HL-60/S4 treated with retinoic acid at 250 ng/mL for 4 days and 3 days (cell line): Measurements from ENCODE around the gene ARHGAP25.

Experiments
- in situ Hi-C: fragments of 300-500 bp; cut with MboI; formaldehyde crosslinking; loops from 2 replicates; pipeline ENCODE4 v1.7.0; 2022; ENCODE audit warnings: low sequenced_read_pairs

ARHGAP25 gene

DNA sequence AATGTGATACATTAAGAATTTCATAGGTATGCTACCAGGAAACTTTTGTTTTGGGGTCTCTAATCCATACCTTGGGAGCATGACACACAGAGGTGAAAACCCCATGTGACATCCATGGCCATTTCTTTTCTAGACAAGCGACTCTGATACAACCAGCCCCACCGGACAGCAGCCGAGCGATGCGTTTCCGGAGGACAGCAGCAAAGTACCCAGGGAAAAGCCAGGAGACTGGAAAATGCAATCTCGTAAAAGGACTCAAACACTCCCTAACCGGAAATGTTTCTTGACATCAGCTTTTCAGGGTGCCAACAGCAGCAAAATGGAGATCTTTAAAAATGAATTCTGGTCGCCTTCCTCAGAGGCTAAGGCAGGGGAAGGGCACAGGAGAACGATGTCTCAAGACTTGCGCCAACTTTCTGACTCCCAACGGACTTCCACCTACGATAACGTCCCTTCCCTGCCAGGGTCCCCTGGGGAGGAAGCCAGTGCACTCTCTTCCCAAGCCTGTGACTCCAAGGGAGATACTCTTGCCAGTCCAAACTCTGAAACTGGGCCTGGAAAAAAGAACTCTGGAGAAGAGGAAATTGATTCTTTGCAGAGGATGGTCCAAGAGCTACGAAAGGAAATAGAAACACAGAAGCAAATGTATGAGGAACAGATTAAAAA, 87.7 kb downstream of the ARHGAP25 start:
- in situ Hi-C loops = no loop called here

DNA sequence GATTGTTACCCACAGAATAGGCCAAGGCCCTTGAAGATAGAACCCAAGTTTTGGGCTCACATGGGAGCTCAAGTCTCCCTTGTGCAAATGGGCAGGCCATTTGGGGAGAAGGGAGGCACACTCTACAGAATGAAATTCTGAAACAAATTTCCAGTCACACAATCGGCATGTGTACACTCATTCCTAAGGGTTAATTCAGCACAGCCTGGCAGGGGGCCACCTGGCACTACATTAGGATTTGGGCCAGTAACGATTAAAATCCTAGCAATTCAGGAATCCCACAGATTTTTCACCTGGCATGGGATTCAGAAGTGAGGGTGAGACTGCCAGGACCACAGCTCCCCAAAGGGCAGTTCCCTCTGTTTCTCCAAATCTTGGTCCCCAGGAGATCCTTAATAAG, 90.2 kb downstream of the ARHGAP25 start:
- in situ Hi-C loops = no loop called here

DNA sequence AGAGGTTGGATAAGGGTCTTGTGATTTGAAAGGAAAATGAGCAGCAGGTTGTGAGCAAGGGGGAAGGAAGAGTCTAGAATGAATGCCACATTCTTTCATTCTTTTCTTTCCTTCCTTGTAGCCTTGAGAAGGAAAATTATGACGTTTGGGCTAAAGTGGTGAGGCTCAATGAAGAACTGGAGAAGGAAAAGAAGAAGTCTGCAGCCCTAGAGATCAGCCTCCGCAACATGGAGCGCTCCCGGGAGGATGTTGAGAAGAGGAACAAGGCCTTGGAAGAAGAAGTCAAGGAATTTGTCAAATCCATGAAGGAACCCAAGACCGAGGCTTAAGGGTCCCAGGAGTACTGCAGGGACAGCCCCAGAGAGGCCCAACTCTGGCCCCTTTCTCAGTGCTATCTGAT, 91.3 kb downstream of the ARHGAP25 start:
- in situ Hi-C loops = no loop called here

DNA sequence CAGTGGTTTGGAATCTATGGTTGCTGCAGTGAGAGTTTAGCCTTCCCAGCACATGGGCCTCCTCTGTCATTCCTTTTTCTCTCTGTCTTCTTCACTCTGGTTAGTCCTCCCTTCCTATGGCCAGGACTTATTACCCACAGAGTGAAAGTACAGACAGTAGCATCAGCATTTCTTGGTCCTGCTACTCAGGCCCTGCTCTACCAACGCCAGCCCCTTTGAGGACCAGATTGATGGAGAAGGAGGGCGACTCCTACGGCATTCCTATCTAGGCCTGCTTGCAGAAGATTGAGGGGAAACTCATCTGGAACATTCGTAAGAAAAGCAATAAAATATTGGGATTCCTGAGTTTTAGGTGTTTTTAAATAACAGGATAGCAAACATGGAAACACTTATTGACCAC, 93.1 kb downstream of the ARHGAP25 start:
- in situ Hi-C loops = no loop called here

DNA sequence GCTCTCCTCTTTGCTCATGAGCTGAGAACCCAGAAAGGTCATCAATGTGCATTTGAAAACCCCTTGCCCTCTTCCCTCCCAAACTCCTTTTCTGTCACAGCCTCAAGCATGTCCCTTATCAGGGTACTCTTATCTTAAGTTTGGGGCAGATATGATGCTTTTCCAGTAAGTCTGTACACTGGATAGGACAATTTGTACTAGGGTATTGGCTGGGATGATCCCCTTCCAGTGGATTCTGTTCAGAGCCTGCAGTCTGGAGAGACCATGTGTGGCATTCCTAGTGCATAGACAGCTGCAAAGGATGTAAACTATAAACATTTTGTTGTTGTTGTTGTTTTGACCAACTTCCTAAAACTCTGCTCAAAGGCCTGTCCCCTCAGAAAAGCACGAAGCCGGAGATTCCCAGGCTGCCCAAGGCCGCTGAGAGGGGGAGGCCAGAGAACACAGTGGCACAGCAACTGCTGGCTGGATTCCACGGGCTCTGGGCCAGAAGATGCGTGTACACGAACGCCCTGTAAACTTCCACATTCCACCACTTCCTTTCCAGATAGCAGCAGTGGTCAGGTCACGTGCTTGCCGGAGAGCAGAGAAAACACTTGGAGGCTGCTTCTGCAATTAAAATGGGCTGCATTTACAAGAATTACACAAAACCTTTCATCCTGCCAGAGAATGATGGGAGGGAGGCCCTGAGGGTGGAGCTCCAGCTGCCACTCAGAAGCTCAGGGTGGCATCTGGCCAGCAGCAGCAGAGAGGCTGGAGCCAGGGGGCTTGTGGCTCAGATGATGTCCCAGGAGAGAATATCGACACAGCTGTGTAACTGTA, 94.5 kb downstream of the ARHGAP25 start:
- in situ Hi-C loops = no loop called here

DNA sequence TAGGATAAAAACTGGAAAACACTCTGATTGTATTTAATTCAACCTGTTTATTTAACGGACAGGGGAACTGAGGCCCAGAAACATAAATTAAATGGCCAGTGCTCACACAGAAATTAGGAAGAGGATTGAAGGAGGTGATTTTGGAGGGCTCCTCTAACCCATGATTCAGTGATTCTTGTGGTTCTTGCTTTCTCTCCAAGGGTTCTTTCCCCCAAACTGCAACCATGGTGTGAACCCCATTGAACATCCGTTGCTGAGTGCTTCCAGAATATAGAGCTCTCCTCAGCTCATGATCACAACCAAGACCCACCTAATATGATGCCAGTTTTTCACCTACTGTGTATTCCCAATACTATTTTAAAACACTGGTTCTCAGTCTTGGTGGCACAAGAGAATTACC, 95.1 kb downstream of the ARHGAP25 start:
- in situ Hi-C loops = no loop called here

DNA sequence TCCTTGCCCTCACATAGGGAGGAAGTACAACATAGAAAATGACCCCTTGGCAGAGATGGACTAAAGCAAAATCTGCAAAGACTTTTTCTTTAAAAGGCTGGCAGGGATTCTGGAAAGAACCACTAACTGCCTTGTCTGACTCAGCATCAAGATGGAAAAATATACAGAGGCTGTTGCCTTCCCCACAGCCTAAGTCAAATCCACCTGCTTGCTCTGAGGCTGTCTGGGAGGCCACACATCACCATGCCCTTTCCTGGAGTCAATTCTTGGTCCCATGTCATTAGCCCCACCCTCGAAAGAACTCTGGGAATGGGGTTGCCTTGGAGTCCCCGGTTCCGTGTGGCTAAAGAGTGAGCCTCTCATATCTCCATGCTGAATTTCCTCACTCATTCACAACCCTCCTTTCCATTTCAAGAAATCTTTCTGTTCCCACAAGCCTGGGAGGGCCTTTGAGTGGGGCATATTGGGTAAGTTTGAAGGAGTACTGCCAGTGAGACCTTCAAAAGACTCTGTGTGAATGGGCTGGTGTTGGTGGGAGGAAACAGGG, 97.1 kb downstream of the ARHGAP25 start:
- in situ Hi-C loops = no loop called here

DNA sequence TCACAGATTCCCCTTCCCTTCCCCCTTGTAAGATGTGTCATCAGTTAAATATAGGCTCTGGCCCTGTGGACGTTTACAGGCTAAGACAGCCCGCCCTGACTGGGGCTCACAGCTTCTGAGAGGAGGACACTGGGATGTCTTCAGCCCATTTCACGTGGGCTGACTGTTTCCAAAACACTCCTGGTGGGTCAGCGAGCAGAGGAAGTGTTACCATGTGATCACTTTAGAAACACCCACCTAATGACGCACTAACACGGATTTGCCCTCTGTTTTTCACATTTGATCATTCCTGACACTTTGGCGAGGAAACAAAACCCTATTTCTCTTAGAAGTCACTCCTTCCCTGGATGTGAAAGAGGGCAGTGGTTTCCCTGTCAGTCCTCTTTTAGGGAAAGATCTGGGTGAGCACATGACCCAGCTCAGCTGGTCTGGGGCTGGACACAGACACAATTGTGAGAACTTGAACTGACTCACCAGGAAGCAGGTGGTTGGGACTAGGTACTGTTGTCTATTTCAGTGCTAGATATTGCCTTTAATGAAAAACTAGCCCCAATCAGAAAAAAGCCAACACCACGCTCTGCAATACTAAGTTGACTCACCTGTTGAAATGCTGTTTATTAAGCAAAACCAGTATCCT, 97.7 kb downstream of the ARHGAP25 start:
- in situ Hi-C loops = no loop called here

DNA sequence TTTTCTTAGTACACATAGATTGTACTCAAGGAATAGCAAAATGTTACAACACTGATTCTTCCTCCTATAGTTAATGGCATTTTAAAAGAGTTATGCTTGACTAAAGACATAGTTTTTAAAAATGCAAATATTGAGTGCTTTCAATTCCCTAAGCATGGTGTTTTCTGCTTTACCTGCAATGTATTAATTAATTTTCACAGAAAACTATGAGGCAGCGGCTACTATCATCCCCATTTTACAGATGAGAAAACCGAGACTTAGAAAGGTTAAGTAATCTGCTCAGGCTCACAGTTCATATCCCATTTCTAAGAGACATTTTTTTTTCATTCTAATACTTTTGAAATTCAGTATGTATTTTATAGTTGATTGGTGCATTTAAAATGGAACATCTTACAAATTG, 98.6 kb downstream of the ARHGAP25 start:
- in situ Hi-C loops = no loop called here

DNA sequence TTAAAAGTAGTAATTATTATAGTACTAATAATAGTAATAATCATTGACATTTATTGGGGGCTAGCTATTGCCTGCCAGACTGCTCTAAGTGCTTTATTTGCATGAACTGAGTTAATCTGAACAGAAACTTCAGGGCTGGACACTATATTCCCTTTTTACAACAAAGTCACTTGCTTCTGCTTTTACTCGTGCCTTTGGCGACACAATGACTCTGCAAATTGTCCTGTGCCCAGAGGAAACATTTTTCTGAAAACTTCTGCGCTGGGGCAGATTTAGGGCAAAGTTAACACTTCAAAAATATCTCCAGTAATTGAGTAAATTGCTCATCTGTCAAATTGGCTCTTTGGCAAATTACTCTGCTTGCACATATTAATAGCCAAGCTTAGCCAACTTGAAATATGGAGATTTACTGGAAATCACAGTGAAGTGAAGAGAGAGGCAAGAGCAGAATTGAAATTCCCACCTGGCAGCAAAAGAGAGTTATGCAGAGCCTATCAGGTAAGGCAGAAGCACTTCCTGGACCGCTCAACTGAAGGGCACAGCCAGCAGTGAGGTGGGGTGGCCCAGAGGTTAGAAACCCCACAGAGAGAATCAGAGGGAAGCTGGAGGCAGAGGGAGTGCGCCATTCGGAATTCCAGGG, 100.2 kb downstream of the ARHGAP25 start:
- in situ Hi-C loops = no loop called here

DNA sequence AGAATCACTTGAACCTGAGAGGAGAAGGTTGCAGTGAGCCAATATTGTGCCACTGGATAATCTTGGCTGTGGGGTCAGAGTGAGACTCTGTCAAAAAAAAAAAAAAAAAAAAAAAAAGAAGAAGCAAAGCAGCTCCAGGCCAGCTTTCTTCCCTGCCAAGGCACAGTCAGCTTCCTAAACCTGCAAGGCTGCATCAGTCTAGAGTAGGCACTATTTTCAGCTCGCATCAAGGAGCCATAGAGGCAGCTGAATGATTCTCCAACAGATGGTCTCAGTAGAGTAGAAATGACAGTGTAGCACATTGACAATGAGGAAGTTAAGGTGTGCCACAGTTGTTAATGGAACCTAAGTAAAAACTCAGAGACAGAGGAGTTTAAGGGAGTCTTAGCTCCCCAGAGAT, 101.0 kb downstream of the ARHGAP25 start:
- in situ Hi-C loops = no loop called here

DNA sequence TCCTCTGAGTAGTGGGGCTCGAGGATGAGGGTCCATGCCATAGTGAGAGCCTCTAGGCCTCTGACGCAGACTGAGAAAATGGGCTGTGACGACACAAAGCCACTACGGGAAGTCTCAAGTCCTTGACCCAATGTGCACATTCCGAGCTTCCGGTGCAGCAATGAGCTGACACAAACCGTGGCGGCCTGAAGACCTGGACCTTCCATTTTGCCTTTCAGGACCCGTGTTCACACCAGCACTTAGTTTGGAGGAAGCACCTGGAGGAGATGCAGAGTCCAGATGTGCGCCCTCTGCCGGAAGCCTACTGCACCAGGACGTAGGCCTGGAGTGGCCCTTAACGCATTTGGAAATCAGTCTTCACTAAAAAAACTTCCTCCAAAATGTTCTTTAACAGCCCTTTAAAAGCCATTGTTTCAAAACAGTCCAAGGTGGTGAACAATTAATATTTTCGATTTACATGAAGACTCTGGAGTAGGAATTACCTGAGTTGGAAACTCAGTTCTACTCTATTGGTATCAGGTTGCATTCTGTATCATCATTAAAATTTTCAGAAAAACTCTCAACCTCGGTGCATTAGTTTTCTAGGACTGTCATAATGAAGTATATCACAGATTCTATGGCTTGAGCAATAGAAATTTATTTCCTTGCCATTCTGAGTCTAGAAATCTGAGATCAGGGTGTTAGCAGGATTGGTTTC, 102.7 kb downstream of the ARHGAP25 start:
- in situ Hi-C loops = no loop called here

DNA sequence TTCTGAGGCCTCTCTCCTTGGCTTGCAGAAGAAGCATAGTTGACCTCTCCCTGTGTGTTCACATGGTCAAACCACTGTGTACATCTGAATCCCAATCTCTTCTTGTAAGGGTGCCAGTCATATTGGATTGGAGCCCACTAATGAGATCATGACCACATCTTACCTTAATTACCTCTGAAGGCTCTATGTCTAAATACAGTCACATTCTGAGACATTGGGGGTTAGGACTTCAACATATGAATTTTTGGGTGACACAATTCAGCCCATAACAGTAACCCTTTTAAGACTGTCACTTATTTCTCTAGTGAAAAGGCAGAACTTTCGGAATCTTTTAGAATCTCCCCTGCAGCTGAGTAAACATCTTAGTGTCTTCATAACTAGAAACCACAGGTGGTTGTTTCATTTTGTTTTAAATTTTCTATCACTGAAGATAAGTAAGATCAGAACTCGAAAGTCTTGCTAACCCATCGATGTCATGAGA, 103.3 kb downstream of the ARHGAP25 start:
- in situ Hi-C loops = no loop called here

DNA sequence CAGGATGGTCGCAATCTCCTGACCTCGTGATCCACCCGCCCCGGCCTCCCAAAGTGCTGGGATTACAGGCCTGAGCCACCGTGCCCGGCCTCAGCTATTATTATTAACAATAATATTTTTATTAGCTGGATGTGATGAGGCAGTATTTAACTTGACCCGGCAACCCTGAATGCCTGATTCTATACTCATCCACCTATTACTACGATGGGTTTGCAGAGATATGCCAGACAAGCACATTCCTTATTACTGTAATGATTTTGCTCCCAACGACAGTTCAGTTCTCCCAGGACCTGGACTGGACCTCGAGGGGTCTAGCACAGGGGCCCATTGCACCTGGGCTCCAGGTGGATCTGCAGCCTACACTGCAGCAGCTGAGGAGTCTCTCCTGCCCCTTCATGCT, 104.0 kb downstream of the ARHGAP25 start:
- in situ Hi-C loops = no loop called here

DNA sequence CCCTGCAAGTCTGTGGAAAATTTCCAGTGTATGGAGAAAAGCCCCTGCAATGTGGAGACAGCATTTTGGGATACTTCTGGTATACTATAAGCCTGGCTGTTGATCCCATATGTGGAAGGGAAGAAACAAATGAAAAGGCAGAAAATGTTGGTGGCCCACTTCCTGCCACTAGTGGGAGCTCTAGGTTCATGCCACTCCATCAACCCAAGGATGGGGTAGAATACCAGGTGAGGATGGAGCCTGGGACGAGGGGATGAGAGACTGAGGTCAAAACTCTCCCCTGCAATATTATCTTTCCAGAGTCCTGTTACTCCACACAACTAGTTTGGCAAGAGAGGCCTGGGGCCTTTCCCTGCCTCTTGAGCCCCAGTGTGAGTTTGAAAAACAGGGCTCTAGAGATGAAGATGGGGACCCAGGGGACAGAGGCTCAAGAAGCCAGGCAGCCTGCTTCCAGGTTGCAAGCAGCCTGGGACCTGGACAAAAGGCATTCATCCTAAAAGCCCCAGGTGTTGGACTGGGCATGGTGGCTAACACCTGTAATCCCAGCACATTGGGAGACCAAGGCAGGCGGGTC, 104.7 kb downstream of the ARHGAP25 start:
- in situ Hi-C loops = no loop called here

DNA sequence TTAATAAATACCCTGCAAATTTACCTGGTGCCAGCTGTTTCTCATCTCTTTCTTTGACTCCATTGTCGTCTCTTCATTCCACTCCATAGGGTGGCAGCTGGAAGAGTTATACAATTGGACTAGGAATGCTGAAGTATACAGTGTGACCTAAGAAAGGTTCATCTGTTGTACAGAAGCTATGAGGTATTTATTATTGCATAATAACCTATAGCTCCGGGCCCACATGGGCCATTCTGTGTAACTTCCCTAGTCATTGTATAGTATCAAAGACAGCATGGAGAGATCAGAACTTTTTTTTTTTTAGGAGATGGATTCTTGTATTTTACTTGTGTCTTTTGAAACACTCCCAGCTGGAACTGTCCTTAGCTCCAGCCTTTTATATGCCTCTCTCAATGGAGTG, 110.4 kb downstream of the ARHGAP25 start:
- in situ Hi-C loops = no loop called here

DNA sequence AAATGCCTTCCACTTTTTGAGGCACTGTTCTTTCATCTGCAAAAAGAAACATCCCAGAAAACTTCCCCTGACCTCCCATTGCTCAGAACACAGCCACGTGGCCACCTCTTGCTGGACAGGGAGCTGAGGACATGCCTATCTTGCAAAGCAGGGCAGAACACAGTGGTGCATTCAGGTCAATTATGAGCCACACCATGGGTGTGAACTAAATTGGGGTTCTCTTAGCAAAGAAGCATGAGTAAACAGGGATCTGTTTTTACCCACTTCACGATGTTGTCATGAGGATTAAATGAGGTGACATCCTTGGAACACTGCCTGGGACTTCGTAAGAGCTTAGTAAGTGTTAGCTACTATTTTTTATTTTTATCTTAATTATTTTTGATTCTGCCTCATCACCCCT, 111.5 kb downstream of the ARHGAP25 start:
- in situ Hi-C loops = no loop called here

DNA sequence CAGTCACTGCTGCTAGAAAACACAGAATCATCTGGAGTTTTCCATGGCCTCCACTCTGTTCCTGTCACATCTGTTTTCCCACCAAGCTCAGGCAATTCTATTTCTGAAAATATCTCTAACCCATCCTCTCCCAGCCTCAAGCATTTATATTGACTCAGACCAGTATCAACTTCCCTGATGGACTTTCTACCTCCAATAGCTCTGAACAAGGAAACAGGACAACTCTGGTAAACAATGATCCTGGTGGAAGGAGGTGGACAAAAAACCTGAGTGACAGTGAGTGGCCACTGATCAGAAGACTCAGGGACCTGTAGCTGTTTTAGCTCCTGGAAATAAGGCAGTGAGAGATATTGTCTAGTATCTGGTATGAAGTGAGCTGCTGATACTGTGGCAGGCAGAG, 113.1 kb downstream of the ARHGAP25 start:
- in situ Hi-C loops = no loop called here

DNA sequence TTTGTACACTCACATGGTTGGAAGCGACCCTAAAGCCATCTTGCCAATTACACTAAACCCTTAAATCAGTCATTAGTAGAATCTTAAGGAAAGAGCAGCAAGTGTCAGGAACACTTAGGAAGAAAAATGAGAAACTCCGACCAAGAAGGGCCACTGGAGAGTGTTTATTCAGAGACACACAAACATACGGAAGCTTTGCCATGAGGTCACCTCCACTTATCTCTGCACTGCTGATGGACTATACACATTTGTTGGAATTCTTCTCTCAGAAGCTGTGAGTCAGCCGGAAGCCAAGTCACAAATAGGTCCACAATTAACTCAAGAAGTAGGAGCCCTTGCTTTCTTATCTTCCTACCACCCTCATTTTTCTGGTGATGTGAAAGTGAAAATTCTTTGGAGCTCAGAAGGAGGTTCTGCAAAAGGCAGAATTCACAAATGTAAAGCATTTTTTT, 115.0 kb downstream of the ARHGAP25 start:
- in situ Hi-C loops = no loop called here

DNA sequence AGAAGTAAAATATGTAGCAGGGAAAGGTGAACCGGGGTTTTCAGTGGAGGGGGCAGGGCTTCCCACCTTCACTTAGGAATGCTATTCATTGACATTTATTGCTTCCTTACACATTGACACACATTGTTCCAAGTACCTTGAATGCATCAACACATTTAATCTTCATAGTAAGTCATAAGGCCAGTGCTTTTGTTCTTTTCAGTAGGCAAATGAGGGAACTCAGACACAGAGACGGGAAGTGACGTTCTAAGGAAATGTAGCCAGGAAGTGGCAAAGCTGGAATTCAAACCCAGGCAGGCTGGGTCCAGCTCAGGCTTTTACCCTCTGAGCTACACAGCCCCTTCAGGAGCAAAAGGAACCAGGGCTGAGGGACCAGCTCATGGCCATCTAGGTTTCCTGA, 115.9 kb downstream of the ARHGAP25 start:
- in situ Hi-C loops = no loop called here
